Thymus (tissue), 11 donors: ENCODE results near the gene LEMD2. TPM values are rescaled to one million over a fixed set of nuclear protein-coding genes. Genes with fewer than 3 reads are reported as not detected.

ENCODE experiments used
- DNase-seq, 9 donors: peaks; one replicate each; pipeline ENCODE4 v3.0.0-alpha.2; 2013; ENCODE audit warnings: low spot score in 9 of 9, low read depth in 6 of 9, missing footprints in 1 of 9
- H3K27ac ChIP-seq, 2 donors: one replicate each; pipeline ENCODE4 v1.5.1; 2013; ENCODE audit warnings: control low read depth in 1 of 2, low read depth in 1 of 2, low read length in 1 of 2, mild to moderate bottlenecking in 1 of 2, moderate library complexity in 1 of 2
- H3K27me3 ChIP-seq, 2 donors: one replicate each; pipeline ENCODE4 v1.5.1; 2013; ENCODE audit warnings: low read length in 1 of 2; ENCODE audit not compliant: control insufficient read depth in 2 of 2, insufficient read depth in 1 of 2
- H3K36me3 ChIP-seq, 2 donors: one replicate each; pipeline ENCODE4 v1.5.1; 2013; ENCODE audit warnings: low read length in 1 of 2, mild to moderate bottlenecking in 1 of 2, moderate library complexity in 1 of 2; ENCODE audit not compliant: control insufficient read depth in 2 of 2, insufficient read depth in 2 of 2
- H3K4me1 ChIP-seq, 2 donors: one replicate each; pipeline ENCODE4 v1.5.1; 2013; ENCODE audit warnings: low read length in 2 of 2; ENCODE audit not compliant: control insufficient read depth in 2 of 2, insufficient read depth in 2 of 2
- H3K4me3 ChIP-seq, 2 donors: one replicate each; pipeline ENCODE4 v1.5.1; 2013; ENCODE audit warnings: low read length in 2 of 2, control low read depth in 1 of 2, mild to moderate bottlenecking in 1 of 2
- H3K9me3 ChIP-seq, 2 donors: one replicate each; pipeline ENCODE4 v1.5.1; 2013; ENCODE audit warnings: low read length in 1 of 2, mild to moderate bottlenecking in 1 of 2; ENCODE audit not compliant: control insufficient read depth in 2 of 2, insufficient read depth in 1 of 2
- WGBS: extraction: QIAGEN DNeasy Blood & Tissue Kit; methylation state at CpG from one replicate; pipeline ENCODE4 v1.1.7; 2013; 5-methylcytosine and 5-hydroxymethylcytosine counted together
- polyA plus RNA-seq: library from polyadenylated mRNA; stranded (reverse); fragments of 200-250 nt; gene quantifications from one replicate; pipeline ENCODE4 v1.2.3, GENCODE V29; 2013
- total RNA-seq: library from RNA; stranded (reverse); fragments of 120-200 nt; gene quantifications from one replicate; pipeline ENCODE4 v1.2.4, GENCODE V29; 2013
- donor health status: healthy.

The LEMD2 gene
- total and polyA plus RNA-seq, 2 donors = 39.6 to 67.5 TPM

DNA sequence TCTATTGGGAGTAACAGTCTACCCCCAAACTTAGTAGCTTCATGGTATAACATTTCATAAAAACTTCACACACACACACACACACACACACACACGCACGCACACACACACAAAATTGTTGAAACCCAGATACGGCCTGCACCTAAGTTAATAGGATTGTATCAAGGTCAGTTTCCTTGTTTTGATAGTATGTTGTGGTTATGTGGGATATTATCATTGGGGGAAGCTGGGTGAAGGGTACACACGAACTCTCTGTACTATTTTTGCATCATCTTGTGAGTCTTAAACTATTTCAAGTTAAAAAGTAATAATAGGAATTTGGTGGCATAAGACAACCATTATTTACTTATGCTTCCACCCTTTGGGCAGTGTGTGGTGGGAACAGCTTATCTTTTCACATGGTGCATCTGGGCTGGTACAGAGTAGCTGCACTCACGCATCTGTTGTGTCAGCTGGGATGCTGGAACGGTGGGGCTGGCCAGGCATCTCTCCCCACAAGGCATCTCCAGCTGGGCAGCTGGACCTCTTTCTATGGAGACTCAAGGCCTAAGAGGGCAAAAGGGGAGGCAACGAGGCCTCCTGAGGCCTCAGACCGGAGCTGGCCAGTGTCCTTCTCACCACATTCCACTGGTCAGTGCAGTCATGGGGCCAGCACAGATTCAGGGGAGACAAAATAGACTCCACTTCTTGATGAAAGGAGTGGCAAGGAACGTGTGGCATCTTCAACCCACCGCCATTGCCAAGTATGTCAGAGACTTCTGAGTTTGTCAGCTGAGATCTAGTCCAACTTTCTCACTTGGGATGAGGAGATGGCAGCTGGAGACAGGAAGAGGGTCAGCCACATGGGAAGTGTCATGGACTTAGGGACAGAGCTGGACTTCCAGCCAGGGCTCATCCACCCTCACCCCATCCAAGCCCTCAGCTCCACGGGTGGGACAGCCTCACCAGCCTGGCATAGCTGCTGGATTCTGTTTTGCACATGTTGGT, 21.7 kb downstream of the LEMD2 start:
- Histone ChIP-seq H3K4me3 (no peak overlapping the region), H3K9me3 (no peaks in the 10 kb centered on the region), H3K4me1 (peaks cover 2 to 24% of the 10 kb centered on the region in 2 donors), H3K36me3 (peaks cover 5% of the 10 kb centered on the region in 2 donors), H3K27ac (no peak overlapping the region), H3K27me3 (peaks cover 0 to 19% of the 10 kb centered on the region in 2 donors)
- no peak for DNase-seq
- 87% methylated on average over 11 of the region's 11 CpGs for WGBS

DNA sequence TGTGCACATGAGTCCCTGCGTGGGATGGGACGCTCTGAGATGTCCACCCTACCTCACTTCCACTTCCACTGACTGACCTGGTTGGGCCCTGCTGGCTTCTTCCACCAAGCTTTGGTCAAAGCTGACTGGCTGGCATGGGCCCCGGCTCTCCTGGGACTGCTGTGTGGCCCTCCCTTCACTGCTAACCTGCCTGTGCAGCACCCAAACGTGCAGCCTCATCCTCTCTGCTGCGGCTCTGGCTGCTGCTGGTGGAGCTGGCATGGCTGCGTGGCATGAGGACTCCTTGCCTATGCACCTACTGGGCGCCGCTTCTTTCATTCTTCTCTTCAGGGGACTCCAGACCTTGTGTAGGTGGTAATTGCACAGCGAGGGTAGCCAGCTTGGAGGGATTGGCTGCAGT, 23.6 kb downstream of the LEMD2 start:
- WGBS = 96% methylated on average over 9 of the region's 9 CpGs
- Histone ChIP-seq H3K9me3 (no peaks in the 10 kb centered on the region), H3K27ac (no peak overlapping the region), H3K4me1 (peaks cover 0 to 11% of the 10 kb centered on the region in 2 donors), H3K36me3 (no peaks in the 10 kb centered on the region), H3K27me3 (peaks cover 0 to 15% of the 10 kb centered on the region in 2 donors), H3K4me3 (no peak overlapping the region)
- no peak for DNase-seq

- H3K4me1 ChIP-seq = peaks cover 0 to 5% of the 10 kb centered on the region in 2 donors
- no peaks in the 10 kb centered on the region for H3K36me3 ChIP-seq
- WGBS = 90% methylated on average over 2 of the region's 2 CpGs
Observed at GRCh38 chr6:33764036-33764435, 24.9 kb downstream of the LEMD2 start.

GRCh38 chr6:33763483-33763882, 25.4 kb downstream of the LEMD2 start:
- H3K4me3 ChIP-seq = no peak overlapping the region
- H3K9me3 ChIP-seq = no peaks in the 10 kb centered on the region
- peaks cover 0 to 3% of the 10 kb centered on the region in 2 donors for H3K4me1 ChIP-seq
- DNase-seq = no peak
- WGBS = 76% methylated on average over 6 of the region's 6 CpGs
- H3K36me3 ChIP-seq = no peaks in the 10 kb centered on the region
- no peak overlapping the region for H3K27ac ChIP-seq
- peaks cover 0 to 6% of the 10 kb centered on the region in 2 donors for H3K27me3 ChIP-seq

More at GRCh38 chr6:33764036-33764435, 24.9 kb downstream of the LEMD2 start:
- no peak overlapping the region for H3K27ac ChIP-seq
- DNase-seq = no peak
- no peaks in the 10 kb centered on the region for H3K9me3 ChIP-seq
- H3K27me3 ChIP-seq = peaks cover 0 to 6% of the 10 kb centered on the region in 2 donors
- no peak overlapping the region for H3K4me3 ChIP-seq

- peaks cover 0 to 3% of the 10 kb centered on the region in 2 donors for H3K4me1 ChIP-seq
- no peak for DNase-seq
- H3K9me3 ChIP-seq = no peaks in the 10 kb centered on the region
- 97% methylated on average over 4 of the region's 4 CpGs for WGBS
- no peak overlapping the region for H3K4me3 ChIP-seq
- no peaks in the 10 kb centered on the region for H3K36me3 ChIP-seq
- no peak overlapping the region for H3K27ac ChIP-seq
- peaks cover 0 to 6% of the 10 kb centered on the region in 2 donors for H3K27me3 ChIP-seq
Observed at GRCh38 chr6:33762713-33763112, 26.2 kb downstream of the LEMD2 start.

DNA sequence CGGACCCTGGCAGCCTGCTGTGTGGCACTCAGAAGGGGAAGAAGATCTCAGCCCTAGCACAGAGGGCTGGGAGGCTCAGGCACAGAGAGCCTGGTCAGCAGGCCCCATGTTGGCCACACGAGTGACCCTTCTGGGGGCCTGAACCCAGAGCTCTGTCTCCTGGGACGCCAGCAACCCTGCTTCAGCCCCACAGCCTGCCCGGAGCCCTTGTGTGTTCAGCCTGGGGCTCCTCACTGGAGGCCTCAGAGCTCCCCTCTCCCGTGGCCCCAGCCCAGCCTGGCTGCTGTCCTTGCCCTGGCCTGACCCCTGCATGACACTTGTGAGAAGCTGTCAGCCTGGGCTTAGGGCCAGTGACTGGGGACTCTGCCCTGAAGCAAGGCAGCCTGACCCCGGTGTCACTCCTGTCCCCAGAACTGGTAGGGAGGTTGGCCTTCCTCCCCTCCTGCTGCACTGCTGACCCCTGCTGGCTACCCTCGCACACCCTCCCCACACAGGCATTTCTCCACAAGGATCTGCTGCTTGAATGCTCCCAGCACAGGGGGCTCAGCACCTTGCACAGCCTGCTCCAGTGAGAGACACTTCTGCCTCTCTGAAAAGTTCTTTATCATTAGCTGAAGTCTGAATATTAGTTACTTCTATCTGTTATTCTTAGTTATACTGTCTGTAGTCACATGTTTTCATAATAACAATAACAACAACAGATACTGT, 26.9 kb downstream of the LEMD2 start:
- peak in 4 of 9 donors; percentile 17 to 33 (median 28) for DNase-seq
- H3K36me3 ChIP-seq = no peaks in the 10 kb centered on the region
- no peak overlapping the region for H3K27ac ChIP-seq
- H3K4me1 ChIP-seq = peaks cover 0 to 3% of the 10 kb centered on the region in 2 donors
- WGBS = 81% methylated on average over 7 of the region's 7 CpGs
- H3K9me3 ChIP-seq = no peaks in the 10 kb centered on the region
- no peak overlapping the region for H3K4me3 ChIP-seq
- H3K27me3 ChIP-seq = peaks cover 0 to 4% of the 10 kb centered on the region in 2 donors

GRCh38 chr6:33761581-33761921, 27.4 kb downstream of the LEMD2 start:
- Histone ChIP-seq H3K9me3 (no peaks in the 10 kb centered on the region), H3K4me1 (peaks cover 0 to 3% of the 10 kb centered on the region in 2 donors), H3K36me3 (no peaks in the 10 kb centered on the region), H3K27me3 (peaks cover 0 to 4% of the 10 kb centered on the region in 2 donors), H3K4me3 (no peak overlapping the region), H3K27ac (no peak overlapping the region)
- 85% methylated on average over 2 of the region's 2 CpGs for WGBS
- DNase-seq = no peak

- H3K27me3 ChIP-seq = peaks cover 0 to 4% of the 10 kb centered on the region in 2 donors
- no peak overlapping the region for H3K4me3 ChIP-seq
- no peak for DNase-seq
- H3K4me1 ChIP-seq = peaks cover 0 to 3% of the 10 kb centered on the region in 2 donors
- WGBS = 95% methylated on average over 9 of the region's 9 CpGs
- no peaks in the 10 kb centered on the region for H3K9me3 ChIP-seq
- H3K27ac ChIP-seq = no peak overlapping the region
- H3K36me3 ChIP-seq = no peaks in the 10 kb centered on the region
Observed at GRCh38 chr6:33759887-33760629, 28.9 kb downstream of the LEMD2 start.
